SK-MEL-5 (cell line): ENCODE data around the gene ITGA2. TPM values are rescaled to one million over a fixed set of nuclear protein-coding genes. Genes with fewer than 3 reads are reported as not detected.
"Not testable (repeated sequence)": the region's sequence is repeated elsewhere in the genome, so short reads cannot be mapped to it uniquely, and the experiment has no call there.

ENCODE experiments used
- DNase-seq: peaks from one replicate; pipeline ENCODE4 v3.0.0-alpha.2; 2016; ENCODE audit warnings: low read depth, low spot score
- in situ Hi-C: cut with HindIII; loops from 2 replicates; pipeline ENCODE4 v1.10.0; 2016; ENCODE audit warnings: low sequenced_read_pairs, high pct_unique_total_duplicates, low pct_unique_long_range_greater_than_20kb
- total RNA-seq: library from RNA; depleted of rRNA; stranded (reverse); fragments of >200 nt; shearing (Covaris generic); gene quantifications from 2 replicates; pipeline ENCODE4 v1.2.3, GENCODE V29; 2014

ITGA2 gene
- total RNA-seq, 1 experiment from 2014 or later: 7.0 TPM

DNA sequence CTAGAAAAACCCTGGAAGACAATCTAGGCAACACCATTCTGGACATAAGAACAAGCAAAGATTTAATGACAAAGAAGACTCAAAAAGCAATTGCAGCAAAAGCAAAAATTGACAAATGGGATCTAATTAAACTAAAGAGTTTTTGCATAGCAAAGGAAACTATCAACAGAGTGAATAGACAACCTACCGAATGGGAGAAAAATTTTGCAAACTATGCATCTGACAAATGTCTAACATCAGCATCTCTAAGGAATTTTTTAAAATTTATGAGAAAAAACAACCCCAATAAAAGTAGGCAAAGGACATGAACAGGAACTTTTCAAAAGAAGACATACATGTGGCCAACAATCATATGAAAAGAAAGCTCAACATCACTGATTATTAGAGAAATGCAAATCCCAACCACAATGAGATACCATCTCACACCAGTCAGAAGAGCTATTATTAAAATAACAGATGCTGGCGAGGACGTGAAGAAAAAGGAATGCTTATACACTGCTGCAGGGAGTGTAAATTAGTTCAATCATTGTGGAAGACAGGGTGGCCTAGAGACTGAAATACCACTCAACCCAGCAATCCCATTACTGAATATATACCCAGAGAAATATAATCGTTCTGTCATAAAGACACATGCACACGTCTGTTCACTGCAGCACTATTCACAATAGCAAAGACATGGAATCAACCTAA lies 116.6 kb downstream of the ITGA2 start:
- in situ Hi-C loops: no loop called here

GRCh38 chr5:53109056-53109442 lies 119.9 kb downstream of the ITGA2 start:
- DNase-seq: peak; percentile 25
- in situ Hi-C loops: no loop called here

More for the DNA sequence above, 116.6 kb downstream of the ITGA2 start:
- DNase-seq: no peak

- in situ Hi-C loops: no loop called here
- DNase-seq: peak; percentile 87
Measured at GRCh38 chr5:53109443-53110127, 120.4 kb downstream of the ITGA2 start, which contains the start of gene MOCS2. Gene MOCS2 (minus strand): TSS chr5:53109757. CDS start chr5:53107174, 2,583 bp downstream.

GRCh38 chr5:53110156-53110555 lies 121.0 kb downstream of the ITGA2 start:
- DNase-seq: no peak
- in situ Hi-C loops: no loop called here

GRCh38 chr5:53111139-53111538 lies 122.0 kb downstream of the ITGA2 start:
- DNase-seq: no peak
- in situ Hi-C loops: no loop called here

- DNase-seq, in situ Hi-C loops: not testable (repeated sequence)
Measured at GRCh38 chr5:53112307-53112706, 123.2 kb downstream of the ITGA2 start.

DNA sequence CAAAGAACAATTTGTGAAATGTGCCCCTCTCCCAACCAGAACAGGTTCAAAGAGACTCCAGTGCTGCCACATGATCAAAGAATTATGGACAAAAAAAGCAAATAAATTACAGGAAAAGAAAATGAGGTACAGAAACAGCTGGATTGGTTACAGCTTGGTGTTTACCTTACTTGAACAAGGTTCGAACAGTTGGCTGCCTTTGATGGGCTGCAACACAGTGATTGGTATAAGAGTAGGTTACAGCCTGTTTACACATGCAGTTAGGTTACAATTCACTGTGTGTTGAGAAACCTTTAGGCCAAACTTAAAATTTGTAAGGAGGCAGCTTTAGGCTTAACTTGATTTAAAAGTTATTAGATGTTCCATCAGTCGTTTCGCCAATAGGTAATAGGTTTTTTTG lies 123.8 kb downstream of the ITGA2 start:
- in situ Hi-C loops: no loop called here
- no peak for DNase-seq

DNA sequence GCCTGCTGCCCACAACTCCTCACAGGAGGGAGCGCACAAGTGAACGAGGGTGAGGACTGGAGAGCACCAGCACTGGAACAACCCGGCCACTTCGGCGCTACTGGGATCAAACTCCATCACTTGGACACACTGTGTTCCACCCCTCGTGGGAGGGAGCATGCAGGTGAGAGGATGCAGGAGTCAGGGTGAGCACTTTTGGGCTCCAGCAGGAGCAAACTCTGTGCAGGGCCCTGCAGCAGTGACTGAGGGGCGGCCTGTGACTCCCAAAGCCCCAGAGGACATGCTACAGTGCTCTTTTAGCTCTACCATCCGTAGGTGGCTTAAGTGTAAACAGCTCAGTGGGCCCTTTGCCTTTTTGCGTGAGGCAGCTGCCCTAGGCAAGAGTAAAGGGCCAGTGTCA lies 124.8 kb downstream of the ITGA2 start:
- no peak for DNase-seq
- in situ Hi-C loops: no loop called here

GRCh38 chr5:53114988-53115387 lies 125.8 kb downstream of the ITGA2 start:
- DNase-seq: peak; percentile 34
- in situ Hi-C loops: no loop called here

- in situ Hi-C loops: no loop called here
Measured at GRCh38 chr5:53116597-53116996, 127.4 kb downstream of the ITGA2 start.

GRCh38 chr5:53118879-53119278 lies 129.7 kb downstream of the ITGA2 start:
- in situ Hi-C loops: no loop called here
- no peak for DNase-seq

More at GRCh38 chr5:53116597-53116996, 127.4 kb downstream of the ITGA2 start:
- peak; percentile 22 for DNase-seq

GRCh38 chr5:53120165-53120564 lies 131.0 kb downstream of the ITGA2 start:
- no peak for DNase-seq
- in situ Hi-C loops: no loop called here

DNA sequence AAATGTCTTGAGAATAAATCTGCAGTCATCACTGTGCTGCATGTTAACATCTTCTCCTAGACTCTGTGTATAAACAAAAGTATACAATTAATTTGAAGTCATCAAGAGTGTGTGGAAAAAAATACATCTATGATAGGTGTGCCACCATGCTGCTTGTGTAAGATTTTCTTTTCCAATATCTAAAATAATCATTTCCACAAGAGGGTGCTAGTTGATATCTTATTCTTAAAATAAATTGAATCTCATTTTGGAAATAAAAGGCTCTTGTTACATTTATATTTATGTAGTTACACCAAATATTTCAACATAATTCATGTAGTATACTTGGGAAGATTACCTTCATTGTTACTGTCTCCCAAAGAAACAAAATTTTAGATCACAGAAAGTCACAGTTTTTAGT lies 134.6 kb downstream of the ITGA2 start:
- in situ Hi-C loops: no loop called here
- peak; percentile 38 for DNase-seq

- no peak for DNase-seq
- in situ Hi-C loops: no loop called here
Measured at GRCh38 chr5:53126521-53126920, 137.4 kb downstream of the ITGA2 start.

GRCh38 chr5:53127107-53127506 lies 138.0 kb downstream of the ITGA2 start:
- in situ Hi-C loops: no loop called here
- DNase-seq: no peak

DNA sequence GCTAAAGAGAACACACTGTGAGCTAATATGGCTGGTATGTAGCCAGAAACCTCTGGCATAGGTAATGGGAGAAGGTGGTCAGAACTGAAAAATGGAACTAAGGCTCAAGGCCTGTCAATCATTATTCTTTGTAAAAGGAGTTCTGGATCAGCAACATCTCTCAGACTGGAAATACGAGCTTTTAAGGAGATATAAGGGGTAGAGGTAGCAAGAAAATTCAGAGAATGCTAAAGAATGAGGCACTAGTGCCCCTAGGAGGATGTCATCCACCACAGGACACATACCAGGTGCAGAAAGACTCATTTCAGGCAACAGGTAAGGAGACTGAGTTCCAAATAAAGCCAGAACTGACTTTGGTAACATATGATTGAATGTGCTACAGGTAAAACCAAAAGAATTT lies 139.3 kb downstream of the ITGA2 start:
- in situ Hi-C loops: no loop called here
- DNase-seq: no peak

DNA sequence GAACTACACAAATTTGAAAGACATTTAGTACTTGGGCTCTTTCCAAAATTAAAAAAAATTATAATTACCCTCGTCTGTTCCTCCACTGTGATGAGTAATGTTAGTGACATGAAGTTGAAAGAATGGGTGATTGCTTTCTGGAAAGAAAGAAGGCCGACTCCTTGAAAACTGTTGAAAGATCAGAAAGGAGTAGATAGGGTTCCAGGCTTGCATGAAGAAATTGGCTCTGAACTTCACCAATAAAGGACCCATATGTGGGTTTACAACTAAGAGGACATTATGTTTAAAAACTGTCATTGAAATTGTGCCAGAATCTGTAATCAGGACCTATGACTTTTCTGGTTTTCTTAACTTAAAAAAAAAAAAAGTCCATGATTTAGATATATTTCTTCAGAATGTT lies 141.1 kb downstream of the ITGA2 start:
- DNase-seq: no peak
- in situ Hi-C loops: no loop called here

- DNase-seq: no peak
- in situ Hi-C loops: no loop called here
Measured at GRCh38 chr5:53133020-53133419, 143.9 kb downstream of the ITGA2 start.
